HL-60 (cell line): ENCODE measurements around the gene HYCC2.

Experiments
- CTCF ChIP-seq: IDR thresholded peaks from one replicate; pipeline ENCODE4 v1.5.1; 2011; ENCODE audit warnings: low read length, control low read depth, inconsistent platforms; ENCODE audit not compliant: insufficient read depth
- GABPA ChIP-seq: IDR thresholded peaks from 2 replicates; pipeline ENCODE4 v1.6.1; 2012; ENCODE audit warnings: low read depth
- POLR2AphosphoS5 ChIP-seq: IDR thresholded peaks from 2 replicates; pipeline ENCODE4 v1.6.1; 2012; ENCODE audit warnings: low read depth
- REST ChIP-seq: IDR thresholded peaks from 2 replicates; pipeline ENCODE4 v1.6.1; 2012; ENCODE audit warnings: low read depth; ENCODE audit not compliant: insufficient replicate concordance

- TF ChIP-seq CTCF (no peak), POLR2AphosphoS5 (no peak), GABPA (no peak), REST (no peak)
These were observed 3.5 kb upstream of the HYCC2 start for GRCh38 chr2:201074996-201075395.
